HepG2 (cell line): ENCODE measurements around the gene SQSTM1. TPM values are rescaled to one million over a fixed set of nuclear protein-coding genes. Genes with fewer than 3 reads are reported as not detected.

ENCODE experiments used
- BRCA1 ChIP-seq: sonication (generic); formaldehyde crosslinking; IDR thresholded peaks from 2 replicates; pipeline ENCODE4 v1.4.0; 2020; ENCODE audit warnings: missing genetic modification reagents
- MTA3 ChIP-seq: sonication (generic); formaldehyde crosslinking; IDR thresholded peaks from 2 replicates; pipeline ENCODE4 v1.4.0; 2020; ENCODE audit warnings: missing genetic modification reagents
- PHF21A ChIP-seq: sonication (generic); formaldehyde crosslinking; IDR thresholded peaks from 2 replicates; pipeline ENCODE4 v1.5.0; 2020; ENCODE audit warnings: mild to moderate bottlenecking, missing genetic modification reagents
- RFXANK ChIP-seq: IDR thresholded peaks from 2 replicates; pipeline ENCODE4 v1.6.1; 2016
- SMC3 ChIP-seq: IDR thresholded peaks from 2 replicates; pipeline ENCODE4 v1.6.1; 2011; ENCODE audit warnings: low read length, improper control_type of control experiment
- ZNF124 ChIP-seq: sonication (generic); formaldehyde crosslinking; IDR thresholded peaks from 2 replicates; pipeline ENCODE4 v1.4.0; 2020; ENCODE audit warnings: missing genetic modification reagents
- ZNF235 ChIP-seq: sonication (generic); formaldehyde crosslinking; IDR thresholded peaks from 2 replicates; pipeline ENCODE4 v1.8.1; 2023; ENCODE audit warnings: mild to moderate bottlenecking, missing genetic modification reagents, borderline replicate concordance
- ZNF432 ChIP-seq: sonication (generic); formaldehyde crosslinking; IDR thresholded peaks from 2 replicates; pipeline ENCODE4 v1.5.0; 2020; ENCODE audit warnings: missing genetic modification reagents, mild to moderate bottlenecking, borderline replicate concordance
- ZNF781 ChIP-seq: sonication (generic); formaldehyde crosslinking; IDR thresholded peaks from 2 replicates; pipeline ENCODE4 v1.5.1; 2020; ENCODE audit warnings: borderline replicate concordance, mild to moderate bottlenecking, missing genetic modification reagents; ENCODE audit errors: not compliant biosample characterization
- ZSCAN29 ChIP-seq: sonication (generic); formaldehyde crosslinking; conservative IDR thresholded peaks from 2 replicates; pipeline ENCODE4 v1.4.0; 2020; ENCODE audit warnings: mild to moderate bottlenecking, missing genetic modification reagents
- ZZZ3 ChIP-seq: sonication (generic); formaldehyde crosslinking; IDR thresholded peaks from 2 replicates; pipeline ENCODE4 v1.4.0; 2020; ENCODE audit warnings: missing genetic modification reagents, mild to moderate bottlenecking, borderline replicate concordance
- polyA plus RNA-seq, 8 experiments: library from polyadenylated mRNA; depleted of rRNA in 3 of 8; stranded (reverse) in 7 of 8; unstranded in 1 of 8; fragments of >200 nt; fragmentation: Illumina TruSeq in 4 of 8; extraction: Trizol in 4 of 8; gene quantifications; 2 replicates each; pipeline versions ENCODE4 v1.2.1 to v1.2.3, GENCODE V29; 2011 to 2016; ENCODE audit warnings: low read depth in 4 of 8, missing spikeins in 1 of 8, mixed read lengths in 1 of 8; ENCODE audit not compliant: insufficient read depth in 1 of 8
- total RNA-seq, 5 experiments: library from RNA; depleted of rRNA; stranded (reverse); fragments of >200 nt; fragmentation: Illumina TruSeq; extraction: Trizol; gene quantifications; 2 replicates each; pipeline ENCODE4 v1.2.3, GENCODE V29; 2016; ENCODE audit warnings: low read depth in 1 of 5
- TF ChIP-seq, protein P1 (sequence below): sonication (generic); formaldehyde crosslinking; IDR thresholded peaks from 2 replicates; pipeline ENCODE4 v1.4.0; 2020; ENCODE audit warnings: low read depth, mild to moderate bottlenecking, missing genetic modification reagents
- TF ChIP-seq, protein P2 (sequence below): IDR thresholded peaks from 2 replicates; pipeline ENCODE4 v1.6.1; 2016; ENCODE audit warnings: low read depth, borderline replicate concordance
- TF ChIP-seq, protein P3 (sequence below): sonication (generic); formaldehyde crosslinking; IDR thresholded peaks from 2 replicates; pipeline ENCODE4 v1.4.0; 2020; ENCODE audit warnings: missing genetic modification reagents, mild to moderate bottlenecking, borderline replicate concordance
- TF ChIP-seq, protein P4 (sequence below): sonication (generic); formaldehyde crosslinking; IDR thresholded peaks from 2 replicates; pipeline ENCODE4 v1.4.0; 2020; ENCODE audit warnings: missing genetic modification reagents, borderline replicate concordance
- TF ChIP-seq, protein P5 (sequence below): IDR thresholded peaks from 2 replicates; pipeline ENCODE4 v1.4.0; 2020; ENCODE audit warnings: mild to moderate bottlenecking, missing genetic modification reagents
- TF ChIP-seq, protein P6 (sequence below): sonication (generic); formaldehyde crosslinking; IDR thresholded peaks from 2 replicates; pipeline ENCODE4 v1.8.0; 2022; ENCODE audit warnings: missing genetic modification reagents, mild to moderate bottlenecking, inconsistent platforms, borderline replicate concordance

Gene SQSTM1
- total and polyA plus RNA-seq, 2 of the 13 experiments (the other 11 are each of a cell fraction or from before 2014, with no cell fraction given): 90.9 to 160 TPM

DNA sequence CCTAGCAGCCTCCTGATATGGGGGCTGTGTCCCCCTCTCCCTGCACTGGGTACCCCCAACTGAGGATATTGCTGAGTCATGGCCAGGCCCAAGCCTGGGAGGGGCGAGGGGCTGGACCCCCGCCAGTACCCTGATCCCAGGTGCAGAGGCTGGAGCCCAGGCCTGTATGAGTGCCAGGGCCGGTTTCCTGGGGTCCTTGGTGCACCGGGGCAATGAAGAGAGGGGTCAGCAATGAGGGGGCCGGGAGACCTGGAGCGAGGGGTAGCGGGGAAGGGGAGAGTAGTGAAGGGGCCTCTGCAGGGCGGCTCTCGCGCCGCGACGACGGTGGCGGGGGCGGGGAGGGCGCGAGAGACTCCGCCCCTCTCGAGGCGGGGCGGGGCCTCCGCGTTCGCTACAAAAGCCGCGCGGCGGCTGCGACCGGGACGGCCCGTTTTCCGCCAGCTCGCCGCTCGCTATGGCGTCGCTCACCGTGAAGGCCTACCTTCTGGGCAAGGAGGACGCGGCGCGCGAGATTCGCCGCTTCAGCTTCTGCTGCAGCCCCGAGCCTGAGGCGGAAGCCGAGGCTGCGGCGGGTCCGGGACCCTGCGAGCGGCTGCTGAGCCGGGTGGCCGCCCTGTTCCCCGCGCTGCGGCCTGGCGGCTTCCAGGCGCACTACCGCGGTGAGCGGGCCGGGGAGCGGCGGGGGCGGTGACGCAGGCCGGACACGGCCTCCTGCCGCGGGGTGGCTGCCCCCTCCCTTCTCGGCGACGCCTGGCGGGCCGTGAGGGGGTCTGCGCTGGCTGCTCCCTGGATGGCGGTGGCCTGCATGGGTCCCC, at the start of gene SQSTM1 (continued):
- TF ChIP-seq SMC3 (no peak), ZSCAN29 (CRISPR knock-in tag) (no peak), RFXANK (CRISPR knock-in tag) (no peak), BRCA1 (CRISPR knock-in tag) (no peak), ZNF781 (no peak), MTA3 (CRISPR knock-in tag) (no peak), ZNF432 (CRISPR knock-in tag) (no peak), ZNF124 (no peak), PHF21A (CRISPR knock-in tag) (0 out of 2 replicates have a peak, but pooled peaks have one; percentile 25), ZZZ3 (CRISPR knock-in tag) (no peak), ZNF235 (CRISPR knock-in tag) (0 out of 2 replicates have a peak, but pooled peaks have one; percentile 28)
- TF ChIP-seq, protein P1, sequence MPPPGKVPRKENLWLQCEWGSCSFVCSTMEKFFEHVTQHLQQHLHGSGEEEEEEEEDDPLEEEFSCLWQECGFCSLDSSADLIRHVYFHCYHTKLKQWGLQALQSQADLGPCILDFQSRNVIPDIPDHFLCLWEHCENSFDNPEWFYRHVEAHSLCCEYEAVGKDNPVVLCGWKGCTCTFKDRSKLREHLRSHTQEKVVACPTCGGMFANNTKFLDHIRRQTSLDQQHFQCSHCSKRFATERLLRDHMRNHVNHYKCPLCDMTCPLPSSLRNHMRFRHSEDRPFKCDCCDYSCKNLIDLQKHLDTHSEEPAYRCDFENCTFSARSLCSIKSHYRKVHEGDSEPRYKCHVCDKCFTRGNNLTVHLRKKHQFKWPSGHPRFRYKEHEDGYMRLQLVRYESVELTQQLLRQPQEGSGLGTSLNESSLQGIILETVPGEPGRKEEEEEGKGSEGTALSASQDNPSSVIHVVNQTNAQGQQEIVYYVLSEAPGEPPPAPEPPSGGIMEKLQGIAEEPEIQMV (CRISPR knock-in tag): 0 out of 2 replicates have a peak, but pooled peaks have one; percentile 55
- TF ChIP-seq, protein P2, sequence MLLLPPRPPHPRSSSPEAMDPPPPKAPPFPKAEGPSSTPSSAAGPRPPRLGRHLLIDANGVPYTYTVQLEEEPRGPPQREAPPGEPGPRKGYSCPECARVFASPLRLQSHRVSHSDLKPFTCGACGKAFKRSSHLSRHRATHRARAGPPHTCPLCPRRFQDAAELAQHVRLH (CRISPR knock-in tag): no peak
- TF ChIP-seq, protein P3, sequence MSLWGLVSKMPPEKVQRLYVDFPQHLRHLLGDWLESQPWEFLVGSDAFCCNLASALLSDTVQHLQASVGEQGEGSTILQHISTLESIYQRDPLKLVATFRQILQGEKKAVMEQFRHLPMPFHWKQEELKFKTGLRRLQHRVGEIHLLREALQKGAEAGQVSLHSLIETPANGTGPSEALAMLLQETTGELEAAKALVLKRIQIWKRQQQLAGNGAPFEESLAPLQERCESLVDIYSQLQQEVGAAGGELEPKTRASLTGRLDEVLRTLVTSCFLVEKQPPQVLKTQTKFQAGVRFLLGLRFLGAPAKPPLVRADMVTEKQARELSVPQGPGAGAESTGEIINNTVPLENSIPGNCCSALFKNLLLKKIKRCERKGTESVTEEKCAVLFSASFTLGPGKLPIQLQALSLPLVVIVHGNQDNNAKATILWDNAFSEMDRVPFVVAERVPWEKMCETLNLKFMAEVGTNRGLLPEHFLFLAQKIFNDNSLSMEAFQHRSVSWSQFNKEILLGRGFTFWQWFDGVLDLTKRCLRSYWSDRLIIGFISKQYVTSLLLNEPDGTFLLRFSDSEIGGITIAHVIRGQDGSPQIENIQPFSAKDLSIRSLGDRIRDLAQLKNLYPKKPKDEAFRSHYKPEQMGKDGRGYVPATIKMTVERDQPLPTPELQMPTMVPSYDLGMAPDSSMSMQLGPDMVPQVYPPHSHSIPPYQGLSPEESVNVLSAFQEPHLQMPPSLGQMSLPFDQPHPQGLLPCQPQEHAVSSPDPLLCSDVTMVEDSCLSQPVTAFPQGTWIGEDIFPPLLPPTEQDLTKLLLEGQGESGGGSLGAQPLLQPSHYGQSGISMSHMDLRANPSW (CRISPR knock-in tag): no peak
- TF ChIP-seq, protein P4, sequence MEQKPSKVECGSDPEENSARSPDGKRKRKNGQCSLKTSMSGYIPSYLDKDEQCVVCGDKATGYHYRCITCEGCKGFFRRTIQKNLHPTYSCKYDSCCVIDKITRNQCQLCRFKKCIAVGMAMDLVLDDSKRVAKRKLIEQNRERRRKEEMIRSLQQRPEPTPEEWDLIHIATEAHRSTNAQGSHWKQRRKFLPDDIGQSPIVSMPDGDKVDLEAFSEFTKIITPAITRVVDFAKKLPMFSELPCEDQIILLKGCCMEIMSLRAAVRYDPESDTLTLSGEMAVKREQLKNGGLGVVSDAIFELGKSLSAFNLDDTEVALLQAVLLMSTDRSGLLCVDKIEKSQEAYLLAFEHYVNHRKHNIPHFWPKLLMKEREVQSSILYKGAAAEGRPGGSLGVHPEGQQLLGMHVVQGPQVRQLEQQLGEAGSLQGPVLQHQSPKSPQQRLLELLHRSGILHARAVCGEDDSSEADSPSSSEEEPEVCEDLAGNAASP (CRISPR knock-in tag): peak; percentile 60
- TF ChIP-seq, protein P5, sequence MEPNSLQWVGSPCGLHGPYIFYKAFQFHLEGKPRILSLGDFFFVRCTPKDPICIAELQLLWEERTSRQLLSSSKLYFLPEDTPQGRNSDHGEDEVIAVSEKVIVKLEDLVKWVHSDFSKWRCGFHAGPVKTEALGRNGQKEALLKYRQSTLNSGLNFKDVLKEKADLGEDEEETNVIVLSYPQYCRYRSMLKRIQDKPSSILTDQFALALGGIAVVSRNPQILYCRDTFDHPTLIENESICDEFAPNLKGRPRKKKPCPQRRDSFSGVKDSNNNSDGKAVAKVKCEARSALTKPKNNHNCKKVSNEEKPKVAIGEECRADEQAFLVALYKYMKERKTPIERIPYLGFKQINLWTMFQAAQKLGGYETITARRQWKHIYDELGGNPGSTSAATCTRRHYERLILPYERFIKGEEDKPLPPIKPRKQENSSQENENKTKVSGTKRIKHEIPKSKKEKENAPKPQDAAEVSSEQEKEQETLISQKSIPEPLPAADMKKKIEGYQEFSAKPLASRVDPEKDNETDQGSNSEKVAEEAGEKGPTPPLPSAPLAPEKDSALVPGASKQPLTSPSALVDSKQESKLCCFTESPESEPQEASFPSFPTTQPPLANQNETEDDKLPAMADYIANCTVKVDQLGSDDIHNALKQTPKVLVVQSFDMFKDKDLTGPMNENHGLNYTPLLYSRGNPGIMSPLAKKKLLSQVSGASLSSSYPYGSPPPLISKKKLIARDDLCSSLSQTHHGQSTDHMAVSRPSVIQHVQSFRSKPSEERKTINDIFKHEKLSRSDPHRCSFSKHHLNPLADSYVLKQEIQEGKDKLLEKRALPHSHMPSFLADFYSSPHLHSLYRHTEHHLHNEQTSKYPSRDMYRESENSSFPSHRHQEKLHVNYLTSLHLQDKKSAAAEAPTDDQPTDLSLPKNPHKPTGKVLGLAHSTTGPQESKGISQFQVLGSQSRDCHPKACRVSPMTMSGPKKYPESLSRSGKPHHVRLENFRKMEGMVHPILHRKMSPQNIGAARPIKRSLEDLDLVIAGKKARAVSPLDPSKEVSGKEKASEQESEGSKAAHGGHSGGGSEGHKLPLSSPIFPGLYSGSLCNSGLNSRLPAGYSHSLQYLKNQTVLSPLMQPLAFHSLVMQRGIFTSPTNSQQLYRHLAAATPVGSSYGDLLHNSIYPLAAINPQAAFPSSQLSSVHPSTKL: no peak
- TF ChIP-seq, protein P6, sequence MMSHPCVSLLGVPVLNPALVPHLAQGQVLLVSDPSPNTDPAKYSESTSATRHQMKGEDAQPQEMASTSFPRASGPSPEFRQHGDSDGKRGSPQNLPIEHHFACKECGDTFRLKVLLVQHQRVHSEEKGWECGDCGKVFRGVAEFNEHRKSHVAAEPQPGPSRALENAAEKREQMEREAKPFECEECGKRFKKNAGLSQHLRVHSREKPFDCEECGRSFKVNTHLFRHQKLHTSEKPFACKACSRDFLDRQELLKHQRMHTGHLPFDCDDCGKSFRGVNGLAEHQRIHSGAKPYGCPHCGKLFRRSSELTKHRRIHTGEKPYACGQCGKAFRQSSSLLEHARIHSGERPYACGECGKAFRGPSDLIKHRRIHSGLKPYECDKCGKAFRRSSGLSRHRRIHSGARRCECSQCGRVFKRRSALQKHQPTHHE (CRISPR knock-in tag): 0 out of 2 replicates have a peak, but pooled peaks have one; percentile 30
